ENCODE measurements around the gene PNLIP. TPM values are rescaled to one million over a fixed set of nuclear protein-coding genes. Genes with fewer than 3 reads are reported as not detected.

The PNLIP gene
- polyA plus RNA-seq, 2 of the 4 experiments (the other 2 are of a cell fraction), result not detected

DNA sequence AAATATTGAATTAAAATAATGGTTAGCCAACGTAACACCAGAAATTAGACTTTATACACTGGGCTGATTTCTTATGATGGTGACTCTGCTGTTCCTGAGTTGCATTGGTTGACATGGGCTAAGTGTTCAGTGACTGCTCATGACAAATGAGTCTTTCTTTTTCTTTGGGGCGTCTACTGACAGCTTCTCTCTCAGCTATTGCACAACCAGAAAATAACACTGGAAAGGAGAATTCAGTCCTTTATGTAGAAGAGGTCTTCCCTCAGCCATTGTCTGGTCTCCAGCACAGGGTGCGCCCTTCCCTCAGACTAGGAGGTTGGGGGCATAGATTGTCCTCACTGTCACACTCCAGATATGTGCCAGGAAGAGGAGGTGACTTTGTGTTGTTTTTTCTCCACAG lies 21.6 kb downstream of the PNLIP start:
- Histone ChIP-seq H3K4me2 (no peak overlapping the region), H3K9me3 (no peaks in the 10 kb centered on the region), H3K4me1 (no peaks in the 10 kb centered on the region), H3K27ac (no peak overlapping the region), H3K4me3 (no peak overlapping the region)
- ATAC-seq (no peak), DNase-seq (ENCODE audit: low read depth in 1 of 2, low spot score in 1 of 2) (no peak), FAIRE-seq (no peak)
- TF ChIP-seq USF2 (IDR thresholded peaks at IDR 0.05) (no peak), NPAS2 (CRISPR knock-in tag; IDR thresholded peaks at IDR 0.05; ENCODE audit: borderline replicate concordance) (no peak), POLR2AphosphoS2 (conservative IDR thresholded peaks at IDR 0.05; ENCODE audit: low read length) (no peak), JUN (IDR thresholded peaks at IDR 0.05) (no peak), ZC3H11A (IDR thresholded peaks at IDR 0.05) (no peak)
- WGBS (ENCODE audit: missing lambda C conversion rate), result 4% methylated on average over 3 of the region's 3 CpGs
- ChIA-PET CTCF (no interaction called here), POLR2A (no interaction called here)

DNA sequence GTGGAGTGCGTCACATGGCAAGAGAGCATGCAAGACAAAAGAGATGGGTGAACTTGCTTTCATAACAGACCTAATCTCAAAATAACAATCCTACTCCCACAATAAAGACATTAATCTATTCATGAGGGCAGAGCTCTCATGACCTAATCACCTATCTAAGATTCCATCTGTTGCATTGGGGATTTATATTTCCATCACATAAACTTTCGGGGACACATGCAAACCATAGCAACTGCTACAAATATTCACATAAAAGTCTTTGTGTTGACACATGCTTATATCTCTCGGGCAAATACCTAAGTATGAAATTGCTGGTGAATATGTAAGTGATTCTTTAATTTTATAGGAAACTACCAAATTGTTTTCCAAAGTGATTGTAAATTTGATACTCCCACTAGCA lies 29.1 kb downstream of the PNLIP start:
- Histone ChIP-seq H3K4me1 (no peaks in the 10 kb centered on the region), H3K4me3 (no peak overlapping the region), H3K9me3 (no peaks in the 10 kb centered on the region), H3K4me2 (no peak overlapping the region), H3K27ac (no peak overlapping the region)
- no peak for TF ChIP-seq CHD4 (IDR thresholded peaks at IDR 0.05; ENCODE audit: borderline replicate concordance)
- no peak for TF ChIP-seq FOSL2 (IDR thresholded peaks at IDR 0.05)
- no peak for TF ChIP-seq FOSL2 (CRISPR knock-in tag; IDR thresholded peaks at IDR 0.05)
- no peak for TF ChIP-seq ZSCAN20 (CRISPR knock-in tag; IDR thresholded peaks at IDR 0.05)
- TF ChIP-seq BCL3 (IDR thresholded peaks at IDR 0.05), result no peak
- TF ChIP-seq ZFP36 (IDR thresholded peaks at IDR 0.05; ENCODE audit: borderline replicate concordance, partially characterized antibody), result no peak
- TF ChIP-seq, protein P1, sequence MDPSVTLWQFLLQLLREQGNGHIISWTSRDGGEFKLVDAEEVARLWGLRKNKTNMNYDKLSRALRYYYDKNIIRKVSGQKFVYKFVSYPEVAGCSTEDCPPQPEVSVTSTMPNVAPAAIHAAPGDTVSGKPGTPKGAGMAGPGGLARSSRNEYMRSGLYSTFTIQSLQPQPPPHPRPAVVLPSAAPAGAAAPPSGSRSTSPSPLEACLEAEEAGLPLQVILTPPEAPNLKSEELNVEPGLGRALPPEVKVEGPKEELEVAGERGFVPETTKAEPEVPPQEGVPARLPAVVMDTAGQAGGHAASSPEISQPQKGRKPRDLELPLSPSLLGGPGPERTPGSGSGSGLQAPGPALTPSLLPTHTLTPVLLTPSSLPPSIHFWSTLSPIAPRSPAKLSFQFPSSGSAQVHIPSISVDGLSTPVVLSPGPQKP (IDR thresholded peaks at IDR 0.05; ENCODE audit: low read depth, low read length), result no peak
- TF ChIP-seq CBX2 (IDR thresholded peaks at IDR 0.05; ENCODE audit: borderline replicate concordance, low read depth), result no peak
- TF ChIP-seq JUNB (IDR thresholded peaks at IDR 0.05), result no peak
- no peak for TF ChIP-seq HDAC2 (IDR thresholded peaks at IDR 0.05)
- no peak for TF ChIP-seq POLR2A (IDR thresholded peaks at IDR 0.05; ENCODE audit: low read length)
- ATAC-seq, result no peak
- DNase-seq (ENCODE audit: low read depth in 1 of 2, low spot score in 1 of 2), result no peak
- CTCF ChIA-PET, result no interaction called here
- POLR2A ChIA-PET, result no interaction called here
- FAIRE-seq, result no peak
- WGBS (ENCODE audit: missing lambda C conversion rate), result 29% methylated on average over 3 of the region's 3 CpGs

GRCh38 chr10:116587878-116588591 lies 42.3 kb downstream of the PNLIP start:
- TF ChIP-seq RAD21 (conservative IDR thresholded peaks at IDR 0.05 in 1 of 2, IDR thresholded peaks at IDR 0.05 in 1 of 2) (no peak), EHF (CRISPR knock-in tag; IDR thresholded peaks at IDR 0.05) (no peak), FOSL2 (IDR thresholded peaks at IDR 0.05) (no peak), FOSL2 (CRISPR knock-in tag; IDR thresholded peaks at IDR 0.05) (peak; percentile 20; the same call in 1 of the 2 replicates), MAFK (IDR thresholded peaks at IDR 0.05; ENCODE audit: partially characterized antibody) (no peak)
- no peak overlapping the region for H3K4me2 ChIP-seq
- ChIA-PET POLR2A (no interaction called here), CTCF (interaction anchor here (0.7 to 1.8 kb wide), 2 partner anchors 11 to 94 kb away, joined by 3 read pairs; no protein-coding TSS in a partner anchor)
- no peak for FAIRE-seq
- no peak overlapping the region for H3K4me3 ChIP-seq
- no peak for DNase-seq (ENCODE audit: low read depth in 1 of 2, low spot score in 1 of 2)
- 35% methylated on average over 8 of the region's 8 CpGs for WGBS (ENCODE audit: missing lambda C conversion rate)
- ATAC-seq, result no peak
- H3K4me1 ChIP-seq, result no peaks in the 10 kb centered on the region
- H3K9me3 ChIP-seq, result no peaks in the 10 kb centered on the region
- H3K27ac ChIP-seq, result no peak overlapping the region

Data from A549 (cell line).